Retina (tissue), 1 donor: ENCODE data around the gene SNX33.
"Not testable (repeated sequence)": the region's sequence is repeated elsewhere in the genome, so short reads cannot be mapped to it uniquely, and the experiment has no call there.

Source experiments
- DNase-seq: peaks from one replicate; pipeline ENCODE4 v3.0.0-alpha.2; 2016

Gene SNX33

DNA sequence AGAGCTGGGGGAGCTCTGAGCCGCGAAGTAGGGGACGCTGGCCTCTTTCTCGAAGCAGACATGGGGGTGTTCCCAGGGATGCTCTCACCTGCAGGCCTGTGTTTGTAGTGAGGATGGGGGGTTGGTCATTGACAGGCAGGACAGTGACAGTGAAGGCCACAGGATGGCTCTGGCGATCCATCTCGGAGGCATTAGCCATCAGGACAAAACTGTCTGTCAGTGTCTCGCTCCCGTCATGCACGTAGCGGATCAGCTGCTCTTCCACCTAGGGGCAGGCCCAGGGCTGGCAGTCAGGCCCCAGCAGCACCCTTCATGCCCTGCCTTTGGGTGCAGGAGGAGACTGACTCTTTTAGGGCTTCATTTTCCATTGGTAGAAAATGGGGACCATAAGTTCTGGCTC lies 36.9 kb downstream of the SNX33 start:
- no peak for DNase-seq

- DNase-seq: no peak
These were observed 37.5 kb downstream of the SNX33 start for GRCh38 chr15:75685195-75685594.

DNA sequence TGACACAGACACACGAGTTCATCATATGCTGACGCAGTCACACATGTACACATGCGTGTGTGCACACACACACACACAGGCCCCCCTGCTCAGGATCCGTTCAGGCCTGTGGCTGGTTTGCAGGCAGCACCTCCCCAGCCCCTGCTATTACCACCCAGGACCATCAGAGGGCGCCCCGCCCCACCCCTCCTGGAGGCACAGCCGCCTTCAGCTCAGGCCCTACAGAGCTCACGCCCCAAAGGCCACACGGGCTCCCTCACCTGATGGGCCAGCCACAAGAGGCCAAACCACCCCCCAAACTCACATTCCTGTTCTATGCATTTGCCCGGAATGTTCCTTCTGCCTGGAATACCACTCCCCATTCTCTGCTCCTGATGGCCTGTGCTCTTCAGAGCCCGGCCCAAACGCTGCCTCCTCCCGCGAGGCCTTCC lies 38.5 kb downstream of the SNX33 start:
- peak; percentile 84 for DNase-seq

DNA sequence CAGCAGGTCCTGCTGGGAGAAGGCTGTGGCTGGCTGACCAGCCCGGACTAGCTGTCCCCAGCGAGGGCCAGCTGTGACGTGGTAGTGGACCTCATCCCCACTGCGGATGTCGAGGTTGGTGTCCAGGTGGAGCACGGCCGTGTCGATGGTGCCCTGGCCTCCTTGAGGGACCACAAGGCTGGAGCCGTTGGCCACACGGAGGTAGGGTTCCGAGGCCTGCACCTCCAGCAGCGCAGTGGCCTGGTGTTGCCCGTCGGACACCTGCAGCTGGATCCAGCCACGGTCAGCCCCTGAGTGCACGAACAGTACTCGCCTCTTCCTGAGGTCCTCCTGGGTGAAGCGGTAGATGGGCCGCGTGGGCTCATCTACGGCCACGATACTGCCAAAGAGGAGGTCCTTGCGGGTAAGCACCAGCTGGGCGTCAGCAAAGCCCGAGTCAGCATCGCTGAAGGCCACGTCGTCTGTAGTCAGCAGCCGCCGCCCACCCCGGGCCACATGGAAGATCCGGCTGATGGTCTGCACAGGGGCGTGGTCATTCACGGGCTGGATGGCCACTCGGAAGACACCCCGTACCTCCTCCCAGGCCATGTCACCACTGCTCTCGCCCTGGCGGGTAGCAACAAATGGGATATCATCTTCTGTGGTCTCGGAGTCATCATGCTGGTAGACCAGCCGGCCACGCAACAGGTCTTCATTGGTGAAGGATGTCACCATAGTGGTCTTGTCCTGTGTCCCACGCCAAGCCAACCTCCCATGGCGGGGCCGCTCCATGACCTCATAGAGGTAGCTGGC lies 40.0 kb downstream of the SNX33 start:
- DNase-seq: no peak

GRCh38 chr15:75688278-75688557 lies 40.5 kb downstream of the SNX33 start:
- DNase-seq: no peak

DNA sequence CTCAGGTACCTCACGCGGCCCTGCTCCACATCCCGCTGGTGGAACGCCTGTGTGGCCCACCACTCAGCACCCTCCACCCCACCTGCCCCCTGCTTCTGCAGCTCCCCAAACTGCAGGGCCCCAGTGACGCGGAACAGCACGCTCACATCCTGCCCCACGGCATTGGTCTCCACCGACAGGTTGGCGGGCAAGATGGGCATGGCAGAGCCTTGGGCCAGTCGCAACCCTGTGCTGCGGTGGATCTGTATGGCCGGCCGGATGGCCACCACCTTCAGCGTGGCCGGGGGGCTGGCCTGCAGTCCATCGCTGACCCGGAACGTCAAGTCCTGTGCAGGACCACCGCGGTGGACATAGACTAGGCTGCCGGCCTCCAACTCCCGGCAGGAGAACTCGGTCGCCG lies 41.1 kb downstream of the SNX33 start:
- no peak for DNase-seq

GRCh38 chr15:75689429-75689828 lies 41.7 kb downstream of the SNX33 start:
- DNase-seq: not testable (repeated sequence)

DNA sequence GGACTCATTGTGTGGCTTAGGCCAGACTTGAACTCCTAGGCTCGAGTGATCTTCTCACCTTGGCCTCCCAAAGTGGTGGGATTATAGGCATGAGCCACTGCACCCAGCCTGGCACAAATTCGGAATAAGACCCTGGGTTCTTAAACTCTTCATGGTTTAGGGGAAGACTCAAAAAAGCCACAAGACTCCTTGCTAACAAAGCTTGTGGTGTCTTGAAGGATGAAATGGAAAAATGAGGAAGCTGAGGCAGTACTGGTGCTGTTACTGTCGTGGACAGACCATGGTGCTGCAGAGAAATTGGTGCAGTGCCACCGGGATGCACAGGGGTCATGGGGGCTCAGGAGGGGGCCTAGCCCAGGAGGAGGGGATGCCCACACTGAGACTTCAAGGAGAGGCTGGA lies 44.6 kb downstream of the SNX33 start:
- DNase-seq: not testable (repeated sequence)

DNA sequence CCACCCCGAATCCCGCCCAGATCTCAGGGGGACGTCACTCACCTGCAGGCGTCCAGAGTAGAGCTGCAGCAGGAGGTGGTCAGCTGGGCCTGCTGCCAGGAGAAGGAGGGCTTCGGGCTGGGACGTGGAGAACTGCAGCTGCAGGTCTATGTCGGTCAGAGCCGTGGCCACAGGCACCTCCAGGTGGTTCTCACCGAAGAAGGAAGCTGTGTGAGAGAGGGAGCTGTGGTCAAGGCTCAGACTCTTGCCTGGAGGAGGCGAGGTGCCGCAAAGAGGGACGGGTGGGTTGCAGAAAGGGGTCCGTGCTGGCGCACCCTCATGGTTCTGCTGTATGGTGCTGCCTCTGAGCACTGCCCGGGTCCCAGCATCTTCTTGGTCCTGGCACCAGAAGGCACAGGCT lies 45.3 kb downstream of the SNX33 start:
- not testable (repeated sequence) for DNase-seq

DNA sequence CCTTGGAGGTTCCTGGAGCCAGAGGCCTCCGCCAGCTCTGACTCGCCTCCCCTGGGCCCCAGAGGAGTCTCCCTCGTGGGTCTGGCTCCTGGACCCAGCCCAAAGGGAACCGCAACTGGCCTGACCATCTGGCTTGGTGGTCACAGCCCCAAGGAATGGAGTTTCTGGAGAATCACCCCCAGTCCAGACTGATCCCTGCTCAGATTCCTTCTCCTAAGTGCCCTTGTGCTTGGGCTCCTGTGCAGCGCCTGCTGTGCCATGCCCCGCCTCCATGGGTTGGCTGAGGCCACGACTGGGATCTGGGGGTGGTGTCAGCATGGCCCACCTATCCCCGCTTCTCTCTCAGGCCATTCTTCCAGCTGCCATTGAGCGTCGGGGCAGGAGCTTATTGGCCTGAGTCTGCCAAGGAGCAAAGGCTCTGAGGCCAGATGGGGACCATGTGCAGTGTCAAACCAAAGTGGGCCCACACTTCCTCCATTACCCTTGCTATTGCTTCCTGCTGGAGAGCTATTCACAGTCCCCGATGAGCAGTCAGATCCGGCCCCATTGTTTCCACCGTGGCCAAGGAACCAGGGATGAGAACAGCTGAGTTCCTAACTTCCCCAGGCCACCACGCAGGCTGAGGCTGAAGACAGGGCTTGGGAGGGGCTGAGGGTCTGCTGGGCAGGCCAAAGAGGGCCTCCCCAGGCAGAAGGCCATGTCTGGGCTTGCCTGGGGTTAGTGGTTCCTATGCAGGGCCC lies 46.0 kb downstream of the SNX33 start:
- peak; percentile 41 for DNase-seq

DNA sequence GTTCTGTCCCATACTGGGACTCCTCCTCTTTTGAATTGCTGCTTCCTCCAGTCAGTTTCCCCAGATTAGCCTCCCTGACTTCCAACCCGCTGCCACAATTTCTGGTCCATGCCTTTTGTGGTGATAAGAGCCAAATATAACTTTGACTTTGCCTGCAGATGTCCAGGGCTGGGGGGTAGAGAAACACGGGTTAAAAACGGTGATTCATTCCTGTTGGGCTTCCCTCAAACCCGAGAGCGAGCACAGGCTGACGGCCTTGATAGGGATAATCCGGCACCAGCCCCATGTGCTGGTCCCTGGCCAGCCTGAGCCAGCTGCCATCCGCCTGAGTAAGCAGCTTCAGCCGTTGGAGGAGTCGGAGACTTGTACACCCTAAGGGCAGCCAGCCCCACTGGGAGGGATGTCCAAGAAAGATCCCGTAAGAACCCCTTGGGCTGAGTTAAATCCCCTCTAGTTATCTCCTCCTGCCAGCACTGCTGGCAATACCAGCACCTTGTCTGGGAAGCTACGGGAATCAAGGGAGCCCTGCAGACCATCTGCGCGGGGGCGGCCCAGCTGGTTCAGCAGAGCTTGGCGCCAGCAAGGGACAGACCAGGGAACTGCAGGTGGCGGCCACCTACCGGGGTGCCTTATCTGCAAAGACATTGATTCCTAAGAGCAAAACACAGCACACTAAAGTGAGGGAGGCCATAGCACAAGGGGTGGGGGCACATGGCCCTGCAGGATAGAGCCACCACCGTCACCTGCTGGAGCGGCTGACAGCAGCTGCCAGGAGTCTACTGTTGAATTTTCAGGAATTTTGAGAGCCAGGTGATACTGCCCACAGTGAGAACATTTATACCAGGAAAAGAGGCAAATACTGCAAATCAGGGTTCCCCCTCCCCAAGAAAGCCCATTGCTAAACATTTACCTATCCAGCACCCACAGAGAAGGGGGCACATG lies 46.8 kb downstream of the SNX33 start:
- DNase-seq: peak; percentile 78

- DNase-seq: no peak
These were observed 47.5 kb downstream of the SNX33 start for GRCh38 chr15:75695220-75695619.

DNA sequence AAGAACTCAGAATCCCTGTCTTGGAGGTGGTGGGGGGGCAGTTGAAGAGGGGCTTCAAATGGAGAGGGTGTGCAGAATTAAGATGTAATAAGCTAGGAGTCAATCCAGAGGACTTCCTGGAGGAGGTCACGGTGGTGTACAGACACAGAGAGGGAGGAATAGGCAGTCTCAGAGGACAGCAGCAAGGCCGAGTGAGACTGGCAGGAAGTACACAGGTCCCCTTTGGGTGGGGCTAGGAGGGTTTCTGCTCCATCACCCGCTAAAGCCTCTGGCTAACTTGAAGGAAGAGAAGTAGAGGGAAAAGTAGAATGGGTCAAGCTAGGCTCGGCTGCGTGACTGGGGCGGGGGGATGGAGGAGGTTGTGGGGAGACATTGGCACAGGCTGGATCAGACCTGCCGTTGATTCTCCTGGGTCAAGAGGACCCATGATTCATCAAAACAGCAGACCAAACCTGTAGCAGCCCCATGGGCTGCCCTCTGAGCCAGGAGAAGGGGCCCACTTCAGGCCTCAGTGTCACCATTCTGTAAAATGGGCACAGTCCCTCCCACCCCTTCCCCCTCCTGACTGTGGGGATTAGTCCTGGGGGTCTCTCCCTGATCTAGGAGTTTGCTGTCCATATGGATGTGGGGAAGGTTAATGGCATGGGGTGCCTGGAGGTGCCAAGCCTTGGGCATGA lies 48.1 kb downstream of the SNX33 start:
- DNase-seq: no peak

DNA sequence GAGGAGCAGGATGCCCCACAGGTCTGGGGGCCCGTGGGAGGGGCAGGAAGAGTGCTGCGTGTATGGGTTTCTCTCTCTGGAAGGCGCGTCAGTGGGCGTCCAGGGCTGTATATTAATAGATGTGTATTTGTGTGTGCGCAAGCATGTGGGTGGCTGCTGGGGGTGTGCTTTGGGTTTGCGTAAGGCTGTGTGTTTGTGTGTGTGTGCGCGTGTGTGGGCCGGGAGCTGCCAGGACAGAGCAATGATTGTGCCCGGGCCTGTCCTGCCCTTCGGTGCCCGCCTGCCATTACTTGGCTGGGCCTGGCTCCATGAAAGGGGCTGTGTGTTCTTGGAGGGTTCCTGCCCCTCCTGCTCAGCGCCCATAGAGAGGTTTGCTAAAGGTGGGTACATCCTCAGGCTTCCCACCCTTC lies 48.6 kb downstream of the SNX33 start:
- no peak for DNase-seq

DNA sequence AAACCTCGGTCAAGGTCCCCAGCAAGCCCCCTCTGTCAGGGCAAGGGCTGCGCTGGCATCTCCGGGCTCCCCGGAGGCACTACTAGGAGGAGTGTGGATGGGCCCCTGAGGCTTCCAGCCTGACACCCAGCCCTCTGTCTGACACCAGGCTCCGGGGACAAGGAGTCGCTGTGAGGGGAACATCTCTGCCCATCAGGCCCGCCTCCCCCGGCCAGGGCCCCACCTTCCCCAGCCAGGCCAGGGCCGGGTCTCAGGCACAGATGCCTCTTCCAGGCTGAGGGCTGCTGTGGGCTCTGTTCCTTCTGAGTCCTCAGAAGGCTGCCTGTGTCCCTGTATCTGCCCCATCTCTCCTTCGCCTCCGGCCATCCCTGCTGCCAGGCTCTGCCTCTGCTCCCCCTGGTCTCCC lies 49.1 kb downstream of the SNX33 start:
- no peak for DNase-seq

DNA sequence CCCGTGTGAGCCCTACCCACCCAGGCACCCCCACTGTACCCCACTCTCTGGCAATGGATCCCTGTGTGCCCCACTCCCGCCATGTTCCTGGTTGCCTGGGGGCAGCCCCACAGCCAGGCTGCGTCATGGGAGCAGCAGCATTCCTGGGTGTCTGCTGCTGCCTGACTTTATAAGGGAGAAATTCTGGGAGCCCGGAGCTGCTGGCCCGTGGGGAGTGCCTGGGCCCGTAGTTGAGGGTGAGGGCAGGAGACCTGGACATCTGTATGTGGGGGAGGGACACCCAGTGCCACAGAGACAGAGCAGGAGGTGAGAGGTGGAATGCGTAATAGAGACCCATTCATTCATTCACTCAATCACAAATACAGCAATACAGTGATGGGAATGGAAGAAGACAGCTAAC lies 49.8 kb downstream of the SNX33 start:
- no peak for DNase-seq

DNA sequence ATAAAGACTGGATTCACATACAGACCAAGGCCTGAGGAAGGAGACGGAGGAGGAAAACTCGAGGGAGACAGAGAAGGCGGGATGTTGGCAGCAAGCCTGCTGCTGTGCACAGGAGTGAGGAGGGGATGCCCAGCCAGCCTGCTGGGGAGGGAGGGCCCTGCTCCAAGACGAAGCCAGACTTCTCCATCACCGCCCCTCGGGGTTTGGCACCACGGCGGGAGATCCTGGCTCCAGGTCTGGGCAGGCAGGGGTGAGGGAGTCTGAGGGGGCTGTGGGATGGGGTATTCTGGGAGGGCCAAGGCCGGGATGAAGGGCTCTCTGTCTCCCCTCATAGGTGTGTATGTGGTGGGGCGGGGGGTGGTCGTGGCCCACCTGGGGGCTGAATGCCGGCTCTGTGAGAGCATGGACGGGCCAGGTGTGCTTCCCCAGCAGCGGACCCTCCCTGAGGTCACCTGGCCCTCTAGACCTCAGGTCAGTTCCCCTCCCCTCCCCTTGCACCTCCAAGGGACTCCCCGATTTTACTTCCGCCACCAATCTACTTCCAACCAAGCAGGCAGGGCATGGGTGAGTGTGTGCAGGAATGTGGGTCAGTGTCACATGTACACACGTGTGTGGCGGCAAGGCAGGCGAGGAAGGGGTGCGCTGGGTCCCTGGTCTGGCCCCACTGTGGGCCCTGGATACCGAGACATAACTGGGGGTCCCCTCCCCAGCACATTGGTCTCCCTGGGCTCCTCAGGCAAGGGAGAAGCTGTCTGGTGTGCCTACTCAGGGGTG lies 50.4 kb downstream of the SNX33 start:
- not testable (repeated sequence) for DNase-seq

DNA sequence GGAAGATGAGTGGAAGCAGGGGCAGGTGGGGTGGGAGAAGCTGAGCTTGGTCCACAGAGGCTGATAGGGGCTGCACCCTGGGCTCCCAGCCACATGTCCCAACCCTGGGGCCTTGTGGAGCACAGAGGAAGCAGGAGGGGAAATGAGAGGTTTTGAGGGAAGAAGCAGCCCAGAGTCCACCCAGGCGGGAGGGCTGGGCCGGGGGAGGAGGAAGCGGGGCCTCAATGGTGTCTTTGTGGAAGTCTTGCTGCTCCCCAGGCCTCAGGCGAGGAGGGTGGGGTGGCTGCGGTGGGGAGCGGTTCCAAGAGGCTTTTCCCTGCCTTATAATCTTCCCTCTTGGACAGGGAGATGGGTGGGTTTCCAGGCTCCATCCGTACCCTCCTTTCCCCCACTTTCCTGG lies 51.8 kb downstream of the SNX33 start:
- not testable (repeated sequence) for DNase-seq

GRCh38 chr15:75699961-75700874 lies 52.5 kb downstream of the SNX33 start:
- not testable (repeated sequence) for DNase-seq

- DNase-seq: not testable (repeated sequence)
These were observed 53.6 kb downstream of the SNX33 start for GRCh38 chr15:75701071-75702003.
